ENCODE results near the gene TCP1. TPM values are rescaled to one million over a fixed set of nuclear protein-coding genes. Genes with fewer than 3 reads are reported as not detected.

Gene TCP1
- total and polyA plus RNA-seq, 9 of the 15 experiments (the other 6 are each of a cell fraction or from before 2014, with no cell fraction given), result 331 to 801 (median 645) TPM

- no TSS peak for BruUV-seq (replicated peaks)
- 13% methylated on average over 6 of the region's 6 CpGs for WGBS (ENCODE audit: insufficient coverage, low coverage, missing lambda C conversion rate)
- DNase-seq (ENCODE audit: extremely low read depth in 1 of 4, low spot score in 3 of 4), result no peak
- peaks cover 67 to 80% of the 10 kb centered on the region in 2 experiments for H3K27me3 ChIP-seq (ENCODE audit: control insufficient read depth in 2 of 2, insufficient read depth in 2 of 2, low read length in 2 of 2)
- no peak overlapping the region for H3K27ac ChIP-seq (ENCODE audit: extremely low read depth, low read depth, low read length)
- peaks cover 0 to 5% of the 10 kb centered on the region in 2 experiments; a peak in 2 of 5 replicates for H3K4me1 ChIP-seq (replicated peaks in 1 of 2; ENCODE audit: control insufficient read depth in 2 of 2, insufficient read depth in 2 of 2, low read length in 2 of 2)
- no peak; the same call in 2 of the 3 replicates for ATAC-seq
- H4K20me1 ChIP-seq (replicated peaks; ENCODE audit: control insufficient read depth, insufficient read depth, low read length), result no peaks in the 10 kb centered on the region; the same call in 1 of the 2 replicates
- POLR2A ChIA-PET, result interaction anchor here (1.1 to 1.5 kb wide), 3 partner anchors 8 to 14 kb away, joined by 6 to 7 read pairs (median 6); no protein-coding TSS in a partner anchor
- CTCF ChIA-PET (ENCODE audit: low intra/inter-chr PET ratio), result no interaction called here
- no peak overlapping the region for H3K4me3 ChIP-seq
- no peaks in the 10 kb centered on the region for H3K9me3 ChIP-seq (replicated peaks; ENCODE audit: control insufficient read depth, insufficient read depth, low read depth, low read length)
- FAIRE-seq, result no peak
- no peak overlapping the region for H2AFZ ChIP-seq (ENCODE audit: low read depth, low read length)
- in situ Hi-C loops (cut with MboI), result no loop called here
- H3K9ac ChIP-seq (ENCODE audit: insufficient read depth in 1 of 2, low read depth in 2 of 2, low read length in 2 of 2), result no peak overlapping the region
- no peaks in the 10 kb centered on the region for H3K79me2 ChIP-seq (ENCODE audit: control insufficient read depth, insufficient read depth, low read length)
- intact Hi-C loops (cut with micrococcal nuclease), result no loop called here
- TF ChIP-seq RBM22 (IDR thresholded peaks at IDR 0.05; ENCODE audit: low read depth, low read length, poor library complexity, severe bottlenecking) (no peak), ZNF311 (CRISPR knock-in tag; IDR thresholded peaks at IDR 0.05) (no peak), NCOR1 (IDR thresholded peaks at IDR 0.05) (no peak), SOX6 (IDR thresholded peaks at IDR 0.05) (no peak), SP2 (IDR thresholded peaks at IDR 0.05; ENCODE audit: extremely low read depth, low read depth, low read length, poor library complexity, severe bottlenecking) (no peak), FOXK1 (CRISPR knock-in tag; IDR thresholded peaks at IDR 0.05; ENCODE audit: borderline replicate concordance) (no peak), ZNF79 (CRISPR knock-in tag; IDR thresholded peaks at IDR 0.05; ENCODE audit: low read depth) (no peak), FOXK2 (conservative IDR thresholded peaks at IDR 0.05 in 1 of 2, IDR thresholded peaks at IDR 0.05 in 1 of 2; ENCODE audit: low read depth in 2 of 2) (no peak), GATAD2B (IDR thresholded peaks at IDR 0.05; ENCODE audit: borderline replicate concordance) (no peak)
- no peaks in the 10 kb centered on the region for H3K9me1 ChIP-seq (ENCODE audit: control insufficient read depth, insufficient read depth, low read length)
- H3K36me3 ChIP-seq (ENCODE audit: control insufficient read depth, insufficient read depth, low read length), result no peaks in the 10 kb centered on the region
- no peak overlapping the region for H3K4me2 ChIP-seq (ENCODE audit: insufficient read depth, low read length)
These were observed 26.0 kb upstream of the TCP1 start for GRCh38 chr6:159815410-159815809.

Data from K562 (cell line).